Aorta (tissue), 5 donors: Measurements from ENCODE around the gene RARA. TPM values are rescaled to one million over a fixed set of nuclear protein-coding genes. Genes with fewer than 3 reads are reported as not detected.

Source experiments
- ATAC-seq: fragments of 200-7000 bp; cut with Tn5 transposase; one replicate; pipeline ENCODE4 v1.9.1; 2022; ENCODE audit warnings: moderate library complexity; ENCODE audit not compliant: low FRiP score
- DNase-seq, 2 donors: peaks; one replicate each; pipeline ENCODE4 v3.0.0-alpha.2; 2020
- H3K27ac ChIP-seq, 2 donors: one replicate each; pipeline ENCODE4 v1.5.1; 2013; ENCODE audit warnings: low read length in 2 of 2, mild to moderate bottlenecking in 2 of 2, moderate library complexity in 2 of 2, control low read depth in 1 of 2, inconsistent platforms in 1 of 2, low read depth in 1 of 2
- H3K27me3 ChIP-seq, 2 donors: one replicate each; pipeline ENCODE4 v1.6.1; 2013; ENCODE audit warnings: control low read depth in 1 of 2, low read length in 1 of 2, mild to moderate bottlenecking in 1 of 2, moderate library complexity in 1 of 2; ENCODE audit not compliant: insufficient read depth in 2 of 2, control insufficient read depth in 1 of 2
- H3K36me3 ChIP-seq, 2 donors: one replicate each; pipeline ENCODE4 v1.6.1; 2013; ENCODE audit warnings: control low read depth in 1 of 2, low read length in 1 of 2, mild to moderate bottlenecking in 1 of 2; ENCODE audit not compliant: insufficient read depth in 2 of 2, control insufficient read depth in 1 of 2
- H3K4me1 ChIP-seq, 2 donors: one replicate each; pipeline ENCODE4 v1.6.1; 2013; ENCODE audit warnings: low read length in 2 of 2, control low read depth in 1 of 2, mild to moderate bottlenecking in 1 of 2, moderate library complexity in 1 of 2; ENCODE audit not compliant: insufficient read depth in 2 of 2, control insufficient read depth in 1 of 2
- H3K4me3 ChIP-seq, 2 donors: one replicate each; pipeline ENCODE4 v1.5.1; 2013; ENCODE audit warnings: low read length in 2 of 2, control low read depth in 1 of 2, mild to moderate bottlenecking in 1 of 2
- H3K9me3 ChIP-seq: one replicate; pipeline ENCODE4 v1.6.1; 2013; ENCODE audit warnings: mild to moderate bottlenecking, low read length; ENCODE audit not compliant: control insufficient read depth
- WGBS, 2 donors: extraction: QIAGEN DNeasy Blood & Tissue Kit; methylation state at CpG; one replicate each; pipeline ENCODE4 v1.1.7; 2013; 5-methylcytosine and 5-hydroxymethylcytosine counted together
- intact Hi-C, 2 donors: fragments of 100-400 bp; cut with DNase I; formaldehyde crosslinking; loops; one replicate each; pipeline versions ENCODE4 v1.14.2 to v1.15.0; 2022
- polyA plus RNA-seq, 2 donors: library from polyadenylated mRNA; stranded (reverse); fragments of 200-250 nt; gene quantifications; one replicate each; pipeline ENCODE4 v1.2.3, GENCODE V29; 2013
- total RNA-seq, 2 donors: library from RNA; stranded (reverse); fragmentation: NEBNext Ultra II Directional; extraction: Animal tissue kit (Norgen Biotek cat#: 25700); gene quantifications; one replicate each; pipeline ENCODE4 v1.2.1, GENCODE V29; 2021
- donor health status: healthy with polysubstance abuse.
- donor health status: Bipolar disorder and iron deficiency.
- donor health status: DM: no; HTN: no; CAD: no.
- donor health status: DM: no; HTN: no; CAD: no.
- donor health status: DM: yes; HTN: yes; CAD: no.

RARA gene
- total and polyA plus RNA-seq, 4 donors = 10.6 to 88.3 (median 39.1) TPM

- Histone ChIP-seq H3K4me3 (no peak overlapping the region), H3K9me3 (no peaks in the 10 kb centered on the region), H3K4me1 (peaks cover 0 to 2% of the 10 kb centered on the region in 2 donors), H3K27me3 (no peaks in the 10 kb centered on the region), H3K27ac (no peak overlapping the region), H3K36me3 (peaks cover 2 to 3% of the 10 kb centered on the region in 2 donors)
- 91 to 92% methylated on average over 4 of the region's 4 CpGs for WGBS, 2 donors
- no peak for DNase-seq
- intact Hi-C loops = no loop called here
- no peak for ATAC-seq
Measured at GRCh38 chr17:40279402-40279801, 29.6 kb upstream of the RARA start.

- Histone ChIP-seq H3K27ac (no peak overlapping the region), H3K36me3 (peaks cover 2 to 3% of the 10 kb centered on the region in 2 donors), H3K9me3 (no peaks in the 10 kb centered on the region), H3K4me3 (no peak overlapping the region), H3K27me3 (no peaks in the 10 kb centered on the region), H3K4me1 (peaks cover 0 to 5% of the 10 kb centered on the region in 2 donors)
- no peak for ATAC-seq
- DNase-seq = no peak
- intact Hi-C loops = loop anchor here in 1 of 2 donors (10.0 kb wide), 2 partner anchors 177 to 267 kb away; partner anchors contain the start of genes CSF3 and NR1D1
- WGBS, 2 donors = 76% methylated on average over 2 of the region's 2 CpGs
Measured at GRCh38 chr17:40281663-40282062, 27.3 kb upstream of the RARA start.

GRCh38 chr17:40283662-40284061, 25.3 kb upstream of the RARA start:
- no peak overlapping the region for H3K27ac ChIP-seq
- H3K4me3 ChIP-seq = no peak overlapping the region
- H3K27me3 ChIP-seq = no peaks in the 10 kb centered on the region
- H3K9me3 ChIP-seq = no peaks in the 10 kb centered on the region
- H3K4me1 ChIP-seq = peaks cover 0 to 5% of the 10 kb centered on the region in 2 donors
- intact Hi-C loops = loop anchor here in 1 of 2 donors (10.0 kb wide), 2 partner anchors 179 to 269 kb away; partner anchors contain the start of genes CSF3 and NR1D1
- WGBS, 2 donors = 44 to 49% methylated on average over 2 of the region's 2 CpGs
- no peaks in the 10 kb centered on the region for H3K36me3 ChIP-seq
- DNase-seq = no peak
- ATAC-seq = no peak

- Histone ChIP-seq H3K4me3 (no peak overlapping the region), H3K27ac (peak overlapping the region; percentile 31 to 35), H3K4me1 (peaks cover 0 to 5% of the 10 kb centered on the region in 2 donors), H3K9me3 (no peaks in the 10 kb centered on the region), H3K27me3 (no peaks in the 10 kb centered on the region), H3K36me3 (no peaks in the 10 kb centered on the region)
- no peak for DNase-seq
- intact Hi-C loops = loop anchor here in 1 of 2 donors (10.0 kb wide), 2 partner anchors 179 to 269 kb away; partner anchors contain the start of genes CSF3 and NR1D1
- WGBS, 2 donors = 33 to 41% methylated on average over 2 of the region's 2 CpGs
- no peak for ATAC-seq
Measured at GRCh38 chr17:40284085-40284713, 24.8 kb upstream of the RARA start.

- Histone ChIP-seq H3K4me1 (peaks cover 0 to 5% of the 10 kb centered on the region in 2 donors), H3K36me3 (no peaks in the 10 kb centered on the region), H3K4me3 (no peak overlapping the region), H3K27ac (no peak overlapping the region), H3K27me3 (no peaks in the 10 kb centered on the region), H3K9me3 (no peaks in the 10 kb centered on the region)
- WGBS, 2 donors = 93 to 98% methylated on average over 2 of the region's 2 CpGs
- DNase-seq (no peak), ATAC-seq (no peak)
- intact Hi-C loops = loop anchor here in 1 of 2 donors (10.0 kb wide), 2 partner anchors 182 to 272 kb away; partner anchors contain the start of genes CSF3 and NR1D1
Measured at GRCh38 chr17:40286473-40286872, 22.5 kb upstream of the RARA start.

GRCh38 chr17:40287159-40287493, 21.9 kb upstream of the RARA start:
- Histone ChIP-seq H3K36me3 (no peaks in the 10 kb centered on the region), H3K4me3 (no peak overlapping the region), H3K27ac (no peak overlapping the region), H3K9me3 (no peaks in the 10 kb centered on the region), H3K4me1 (peaks cover 0 to 5% of the 10 kb centered on the region in 2 donors), H3K27me3 (no peaks in the 10 kb centered on the region)
- WGBS, 2 donors = 40 to 45% methylated on average over 4 of the region's 4 CpGs
- intact Hi-C loops = loop anchor here in 1 of 2 donors (10.0 kb wide), 2 partner anchors 182 to 272 kb away; partner anchors contain the start of genes CSF3 and NR1D1
- ATAC-seq (no peak), DNase-seq (no peak)

- Histone ChIP-seq H3K4me1 (peaks cover 0 to 5% of the 10 kb centered on the region in 2 donors), H3K27ac (no peak within 1 kb of the TSS), H3K4me3 (peak within 1 kb of the TSS in 1 of 2 donors; percentile 12), H3K36me3 (no peaks in the 10 kb centered on the region), H3K9me3 (no peaks in the 10 kb centered on the region), H3K27me3 (no peaks in the 10 kb centered on the region)
- ATAC-seq = peak; percentile 98
- intact Hi-C loops = loop anchor here in 1 of 2 donors (10.0 kb wide), 2 partner anchors 183 to 273 kb away; partner anchors contain the start of genes CSF3 and NR1D1
- peak; percentile 99 for DNase-seq
- 0 to 1% methylated on average over 47 of the region's 47 CpGs for WGBS, 2 donors
Measured at GRCh38 chr17:40287494-40288369, 21.2 kb upstream of the RARA start, which contains the start of gene CDC6. CDC6 (plus strand) TSS chr17:40287879; CDS start chr17:40289421, 1,542 bp downstream.

- H3K4me1 ChIP-seq = no peaks in the 10 kb centered on the region
- intact Hi-C loops = loop anchor here in 1 of 2 donors (5.0 kb wide), 1 partner anchor 88 kb away; no protein-coding TSS in a partner anchor
- H3K27ac ChIP-seq = no peak overlapping the region
- H3K4me3 ChIP-seq = no peak overlapping the region
- H3K9me3 ChIP-seq = no peaks in the 10 kb centered on the region
- ATAC-seq (no peak), DNase-seq (no peak)
- no peaks in the 10 kb centered on the region for H3K36me3 ChIP-seq
- H3K27me3 ChIP-seq = no peaks in the 10 kb centered on the region
- 50 to 54% methylated on average over 4 of the region's 4 CpGs for WGBS, 2 donors
Measured at GRCh38 chr17:40290629-40291280, 18.2 kb upstream of the RARA start.
